HG03575 (cell line): ENCODE results near the gene DHDDS.

Source experiments
- ATAC-seq: cut with Tn5 transposase; IDR thresholded peaks from one replicate; pipeline ENCODE4 v1.9.1; 2021; ENCODE audit not compliant: unreplicated experiment, insufficient number of reproducible peaks, low FRiP score; ENCODE audit errors: extremely low read depth

The DHDDS gene

DNA sequence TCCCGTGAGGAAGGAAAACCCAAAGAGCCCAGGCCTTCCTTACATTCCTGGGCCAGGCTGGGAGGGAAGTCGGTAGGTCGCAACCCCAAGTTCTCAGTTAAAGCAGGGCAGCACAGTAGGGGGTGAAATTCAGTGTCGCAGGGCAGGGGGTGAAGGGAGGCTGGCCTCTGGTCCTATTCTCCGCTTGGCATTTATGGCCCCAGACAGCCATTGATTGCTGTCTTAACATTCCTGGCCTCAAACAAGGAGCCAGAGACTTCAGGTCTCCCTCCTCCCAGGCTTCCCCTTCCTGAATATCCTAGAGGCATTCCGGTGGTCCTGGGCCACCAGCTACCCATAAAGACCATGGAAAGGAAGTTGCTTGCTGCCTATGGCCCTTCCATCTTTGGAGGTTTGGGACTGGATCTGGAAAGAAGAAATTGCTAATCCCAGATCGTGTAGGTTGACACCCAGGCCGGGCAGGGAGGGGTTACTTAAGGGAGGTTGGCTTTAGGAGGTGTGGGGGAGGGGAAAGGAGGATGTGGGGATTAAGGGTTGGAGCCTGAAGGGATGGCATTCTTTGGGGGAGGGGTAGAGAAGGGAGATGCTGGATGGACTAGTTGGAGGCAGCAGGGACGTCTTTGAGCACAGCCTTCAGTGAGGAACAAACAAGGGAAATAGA, 19.8 kb upstream of the DHDDS start:
- ATAC-seq, result no peak

DNA sequence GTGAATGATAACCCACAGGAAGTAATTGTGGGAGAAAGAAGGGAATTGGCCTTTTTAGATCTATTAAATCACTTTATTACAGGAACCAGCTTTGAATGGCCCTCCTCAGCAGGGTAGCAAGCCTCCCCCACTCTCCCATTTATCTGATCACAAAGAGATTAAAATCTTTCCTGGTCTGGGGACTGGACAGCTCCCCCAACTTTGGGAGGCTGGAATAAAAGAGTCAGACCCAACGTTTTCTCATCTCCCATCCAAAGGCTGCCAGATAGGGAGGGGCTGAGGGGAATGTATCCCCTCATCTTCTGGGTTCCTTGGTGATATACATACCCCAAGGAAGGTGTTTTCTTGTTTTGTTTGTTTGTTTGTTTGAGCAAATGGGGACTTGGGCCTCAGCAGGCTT, 19.1 kb upstream of the DHDDS start:
- no peak for ATAC-seq

DNA sequence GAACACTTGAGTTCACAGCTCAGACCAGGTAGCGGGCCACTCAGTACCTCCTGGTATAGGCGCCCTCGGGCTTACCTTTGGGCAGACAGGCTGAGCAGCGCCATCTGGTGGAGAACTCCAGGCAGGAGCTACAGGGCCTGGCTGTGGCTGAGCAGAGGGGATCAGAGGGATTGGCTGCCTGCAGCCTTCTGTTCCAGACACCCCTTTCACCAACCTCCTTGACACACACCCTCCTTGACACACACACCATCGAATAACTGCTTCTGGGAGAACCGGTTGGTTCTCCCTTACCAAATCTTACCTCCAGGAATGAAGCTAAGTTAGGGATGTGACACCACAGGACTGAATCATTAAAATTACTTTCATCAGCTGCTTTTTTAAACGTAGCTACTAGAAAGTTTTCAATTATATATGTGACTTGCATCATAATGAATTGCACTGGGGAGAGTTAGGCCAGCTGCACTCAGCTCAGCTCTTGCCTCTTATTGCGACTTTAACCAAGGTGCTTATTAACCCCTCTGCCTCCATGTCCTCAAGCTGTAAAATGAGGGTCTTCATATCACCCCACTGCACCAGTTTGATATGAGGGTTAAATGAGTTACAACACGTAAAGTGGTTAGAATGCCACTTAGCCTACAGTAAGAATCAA, 14.9 kb upstream of the DHDDS start:
- ATAC-seq, result no peak

DNA sequence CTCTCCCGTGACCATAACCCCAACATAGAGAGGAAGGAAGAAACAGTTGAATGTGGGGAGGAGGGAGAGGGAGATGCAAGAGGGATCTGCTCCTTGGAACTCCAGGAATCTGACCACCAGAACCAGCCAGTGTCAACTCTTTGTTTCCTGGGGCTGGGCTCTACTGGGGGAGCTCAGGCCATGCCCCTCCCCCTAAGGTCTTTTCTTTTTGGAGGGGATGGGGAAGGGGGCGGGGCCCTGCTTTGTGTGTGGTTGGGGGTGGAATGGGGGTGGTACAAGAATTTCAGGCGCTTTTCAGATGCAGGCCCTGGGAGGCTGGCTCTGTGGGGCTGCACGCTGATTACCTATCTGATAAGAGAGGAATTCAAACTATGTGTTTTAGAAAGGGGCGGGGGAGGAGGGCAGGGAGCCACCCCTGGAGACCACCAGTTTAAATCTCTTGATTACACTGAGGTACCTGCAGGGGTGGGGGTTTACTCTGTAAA, 13.2 kb upstream of the DHDDS start:
- no peak for ATAC-seq

DNA sequence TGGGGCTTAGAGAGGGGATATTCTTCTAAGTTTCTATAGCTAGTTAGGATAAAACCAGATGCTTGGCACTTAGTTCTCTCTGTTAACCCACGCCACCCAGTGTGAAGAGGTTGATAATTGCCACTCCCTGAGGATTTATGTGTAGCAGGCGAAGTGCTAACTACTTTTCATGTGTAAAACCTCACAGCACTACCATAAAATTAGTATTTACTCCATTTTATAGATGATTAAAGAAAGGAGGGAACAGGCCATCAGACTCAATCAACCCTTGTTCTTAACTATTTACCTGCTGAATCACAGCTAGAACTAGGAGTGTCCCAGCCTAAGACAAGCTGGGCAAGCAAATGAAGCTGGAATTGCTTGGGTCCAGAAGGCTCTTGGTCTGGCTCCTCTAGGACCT, 12.6 kb upstream of the DHDDS start:
- ATAC-seq, result no peak

DNA sequence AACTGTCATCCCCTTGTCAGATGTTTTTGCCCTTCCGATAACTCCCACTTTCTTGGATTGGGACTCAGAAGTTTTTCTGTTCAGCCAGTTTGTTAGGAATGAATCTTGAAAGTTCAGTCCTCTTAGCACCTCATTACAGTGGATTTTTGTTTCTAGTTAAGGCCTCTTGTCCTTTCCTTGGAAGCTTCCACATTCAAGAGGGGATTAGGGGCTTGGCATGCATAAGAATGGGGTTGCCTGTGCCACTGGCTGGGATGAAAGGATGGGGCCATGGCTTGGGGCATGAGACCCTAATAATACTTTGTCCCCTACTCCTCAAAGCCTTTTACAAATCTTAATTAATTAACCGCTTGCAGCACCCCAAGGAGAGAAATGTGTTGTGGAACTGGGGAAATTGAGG, 2.4 kb upstream of the DHDDS start:
- no peak for ATAC-seq

DNA sequence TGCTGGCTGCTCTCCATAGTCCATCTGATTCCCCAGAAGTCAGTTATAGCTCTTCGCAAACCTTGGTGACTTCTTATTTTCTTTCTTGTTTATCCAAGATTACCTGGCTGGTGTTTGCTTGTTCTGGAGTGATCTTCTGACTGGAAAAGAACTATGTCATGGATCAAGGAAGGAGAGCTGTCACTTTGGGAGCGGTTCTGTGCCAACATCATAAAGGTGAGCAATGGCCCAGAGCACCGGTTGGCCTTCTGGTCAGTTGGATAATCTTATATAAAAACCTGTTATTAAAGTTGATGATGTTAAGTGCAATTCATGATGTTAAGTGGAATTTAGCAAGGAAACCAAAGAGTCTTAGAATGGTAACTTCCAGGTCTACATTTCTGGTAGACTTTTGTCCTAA, 672 bp downstream of the DHDDS start:
- ATAC-seq, result no peak

DNA sequence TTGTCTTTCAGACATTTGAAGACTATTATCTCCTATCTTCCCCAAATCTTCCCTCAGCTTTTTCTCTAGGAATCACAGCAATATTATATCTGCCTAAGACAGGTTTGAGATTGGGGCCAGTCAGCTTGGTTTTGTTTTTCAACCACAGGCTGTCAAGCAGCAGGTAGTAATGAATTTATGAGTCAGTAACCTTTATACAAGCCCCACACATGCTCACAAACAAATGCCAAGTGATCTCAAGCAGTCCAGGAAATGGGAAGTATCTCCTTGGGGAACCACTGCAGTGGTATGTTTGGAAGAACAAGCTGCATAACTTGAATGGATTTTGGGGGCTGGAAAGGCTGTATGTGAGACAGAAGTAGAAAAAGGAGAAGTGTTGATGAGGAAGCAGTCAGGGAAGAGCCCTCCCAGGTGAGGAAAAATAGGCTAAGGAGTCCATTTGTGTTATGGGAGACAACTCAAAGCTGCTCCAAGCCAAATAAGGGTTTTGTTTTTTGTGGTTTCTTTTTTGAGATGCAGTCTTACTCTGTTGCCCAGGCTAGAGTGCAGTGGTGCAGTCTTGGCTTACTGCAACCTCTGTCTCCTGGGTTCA, 2.1 kb downstream of the DHDDS start:
- ATAC-seq, result no peak

DNA sequence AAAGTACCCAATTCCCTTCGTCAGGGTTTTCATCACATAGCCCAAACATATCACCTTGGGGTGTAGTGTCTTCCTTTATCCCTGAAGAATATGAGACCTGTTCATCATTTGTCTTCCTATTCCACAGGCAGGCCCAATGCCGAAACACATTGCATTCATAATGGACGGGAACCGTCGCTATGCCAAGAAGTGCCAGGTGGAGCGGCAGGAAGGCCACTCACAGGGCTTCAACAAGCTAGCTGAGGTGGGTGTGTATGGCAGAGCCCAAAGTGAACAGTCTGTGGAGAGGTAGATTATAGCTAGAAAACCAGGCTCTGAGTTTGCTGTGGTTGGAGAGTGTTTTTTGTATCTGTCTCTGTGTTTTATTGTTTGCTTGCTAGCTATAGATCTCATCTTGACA, 5.9 kb downstream of the DHDDS start:
- no peak for ATAC-seq

DNA sequence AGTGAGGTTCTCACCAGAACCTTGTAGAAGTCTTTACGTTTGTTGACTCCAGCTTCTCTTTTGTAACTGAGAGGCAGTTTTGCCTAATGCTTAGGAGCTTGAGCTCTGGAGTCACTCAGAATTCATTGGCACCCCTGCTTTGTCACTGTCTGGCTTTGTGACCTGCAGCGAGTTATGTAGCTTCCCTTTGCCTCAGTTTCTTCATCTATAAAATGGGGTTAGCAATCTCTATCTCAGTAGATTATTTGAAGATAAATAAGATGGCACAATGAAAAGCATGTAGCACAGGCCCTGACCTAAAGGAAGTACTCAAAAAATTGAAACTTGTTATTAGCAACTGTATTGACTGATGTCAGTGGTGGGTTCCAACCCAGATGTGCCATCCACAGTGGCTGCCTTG, 8.1 kb downstream of the DHDDS start:
- no peak for ATAC-seq

DNA sequence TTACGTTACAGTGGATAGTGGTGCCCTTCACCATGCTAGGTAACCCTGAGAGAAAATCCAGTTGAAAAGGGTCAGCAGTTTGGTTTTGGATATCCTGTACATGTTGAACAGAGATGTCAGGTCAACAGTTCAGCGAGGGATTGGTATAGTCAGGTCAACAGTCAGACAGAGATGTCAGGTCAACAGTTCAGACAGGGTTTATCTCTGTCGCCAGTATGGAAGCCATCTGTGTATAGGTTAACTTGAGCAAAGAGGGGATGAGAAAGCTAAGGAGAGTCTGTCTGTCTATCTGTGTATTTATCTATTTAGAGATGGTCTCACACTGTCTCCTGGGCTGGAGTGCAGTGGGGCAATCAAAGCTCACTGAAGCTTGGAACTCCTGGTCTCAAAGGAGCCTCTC, 17.7 kb downstream of the DHDDS start:
- ATAC-seq, result no peak

DNA sequence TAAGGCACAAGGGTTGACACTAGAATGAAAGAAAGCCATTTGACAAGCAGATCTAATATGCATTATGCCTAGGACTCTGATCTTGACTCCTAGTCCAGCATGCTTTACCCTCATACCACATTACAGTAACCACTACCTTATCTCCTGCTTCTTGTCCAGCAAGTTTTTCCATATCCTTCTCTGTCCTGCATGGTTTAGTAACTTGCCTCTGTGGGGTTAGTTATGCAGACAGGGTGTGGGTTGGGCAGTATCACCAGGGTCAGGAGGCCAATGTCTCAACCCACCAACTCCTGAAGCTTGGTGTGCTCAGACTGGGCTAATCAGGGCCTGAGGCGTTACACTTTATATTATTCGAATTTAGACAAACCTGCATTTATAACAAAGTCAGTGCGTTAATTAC, 18.8 kb downstream of the DHDDS start:
- ATAC-seq, result no peak

DNA sequence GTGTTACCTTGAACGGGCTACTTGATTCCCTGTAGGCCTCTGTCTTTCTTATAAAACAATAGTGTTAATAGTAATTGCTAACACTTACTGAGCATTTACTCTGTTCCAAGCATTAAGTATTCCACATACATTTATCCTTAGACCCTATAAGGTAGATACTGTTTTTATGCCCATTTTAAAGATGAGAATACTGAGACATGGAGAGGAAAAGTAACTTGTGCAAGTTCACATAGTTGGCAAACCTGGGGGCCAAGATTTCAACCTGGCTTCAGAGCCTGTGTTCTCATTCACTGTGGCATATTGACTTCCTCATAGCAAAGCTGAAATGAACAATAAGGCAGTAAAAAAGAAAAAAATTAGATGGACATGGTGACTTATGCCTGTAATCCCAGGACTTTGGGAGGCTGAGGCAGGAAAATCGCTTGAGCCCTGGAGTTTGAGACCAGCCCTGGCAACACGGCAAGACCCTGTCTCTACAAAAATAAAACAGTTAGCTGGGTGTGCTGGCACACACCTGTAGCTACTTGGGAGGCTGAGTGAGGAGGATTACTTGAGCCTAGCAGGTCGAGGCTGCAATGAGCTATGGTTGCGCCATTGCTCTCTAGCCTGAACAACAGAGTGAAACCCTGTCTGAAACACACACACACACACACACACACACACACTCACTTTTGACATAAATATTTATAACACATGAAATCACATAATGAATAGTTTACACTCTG, 20.5 kb downstream of the DHDDS start:
- no peak for ATAC-seq

DNA sequence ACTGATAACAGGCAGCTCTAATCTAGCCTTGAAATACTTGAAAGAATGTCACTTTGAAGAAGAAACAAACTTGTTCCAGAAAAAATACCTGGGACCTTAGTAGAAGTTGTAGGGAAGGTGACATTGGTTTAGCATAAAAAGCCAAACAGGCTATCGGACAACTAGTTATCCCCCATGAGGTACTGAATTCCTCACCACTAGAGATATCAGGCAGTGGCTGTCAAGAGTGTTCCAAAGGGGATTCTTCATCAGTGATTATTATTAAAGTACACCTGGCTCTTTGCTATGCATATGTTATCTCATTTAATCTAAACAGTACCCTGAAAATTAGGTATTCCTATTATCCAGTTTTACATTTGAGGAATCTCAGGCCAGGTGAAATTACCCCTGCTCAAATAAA, 27.0 kb downstream of the DHDDS start:
- no peak for ATAC-seq

DNA sequence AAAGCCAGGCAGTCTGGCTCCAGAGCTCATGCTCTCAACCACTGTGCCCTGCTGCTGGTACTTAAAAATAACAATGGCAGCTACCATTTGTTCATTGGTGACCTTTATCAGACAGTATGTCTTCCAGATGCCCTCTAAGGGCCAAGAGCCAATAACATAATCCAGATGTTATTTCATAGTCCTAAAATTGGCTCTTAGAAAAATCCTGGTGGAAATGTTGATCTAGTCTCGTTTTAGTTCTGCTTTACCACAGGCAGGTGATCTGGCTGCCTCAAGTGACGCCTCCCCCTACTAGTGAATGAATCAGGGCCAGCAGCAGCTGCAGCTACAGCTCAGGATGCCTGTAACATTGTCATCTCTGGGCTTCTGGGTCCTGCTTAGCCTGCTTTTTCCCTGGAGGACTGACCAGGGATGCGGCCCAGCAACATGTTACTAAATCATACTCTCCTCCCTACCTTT, 27.5 kb downstream of the DHDDS start:
- no peak for ATAC-seq

DNA sequence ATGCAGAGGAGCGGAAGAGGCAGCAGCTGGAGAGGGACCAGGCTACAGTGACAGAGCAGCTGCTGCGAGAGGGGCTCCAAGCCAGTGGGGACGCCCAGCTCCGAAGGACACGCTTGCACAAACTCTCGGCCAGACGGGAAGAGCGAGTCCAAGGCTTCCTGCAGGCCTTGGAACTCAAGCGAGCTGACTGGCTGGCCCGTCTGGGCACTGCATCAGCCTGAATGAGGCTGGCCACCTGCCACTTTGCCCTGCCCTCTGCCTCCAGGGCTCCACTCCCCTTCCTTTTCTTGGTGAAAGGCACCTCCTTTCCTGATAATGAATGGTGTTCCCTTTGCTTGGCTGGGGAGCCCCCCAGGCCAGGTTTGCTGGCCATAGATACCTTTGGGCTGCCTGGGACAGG, 36.8 kb downstream of the DHDDS start:
- ATAC-seq, result no peak

DNA sequence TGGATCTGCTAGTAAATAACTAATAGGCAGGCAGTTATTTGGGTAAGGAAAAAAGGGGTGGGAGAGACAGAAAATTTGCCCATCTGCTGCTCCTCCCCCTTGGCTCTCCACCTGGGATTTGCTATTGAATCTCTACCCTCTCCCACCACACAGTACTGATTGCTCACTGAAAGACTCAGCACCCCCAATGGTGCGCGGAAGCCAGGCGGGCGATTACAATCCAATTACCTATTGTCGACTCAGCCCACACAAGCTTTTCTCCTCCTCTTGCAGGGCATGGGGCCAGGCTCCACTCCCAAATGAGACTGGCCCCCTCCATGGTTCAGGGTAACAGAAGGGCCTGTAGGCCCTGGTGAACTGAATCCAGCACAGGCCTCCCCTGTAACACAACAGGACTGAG, 37.4 kb downstream of the DHDDS start:
- ATAC-seq, result no peak

DNA sequence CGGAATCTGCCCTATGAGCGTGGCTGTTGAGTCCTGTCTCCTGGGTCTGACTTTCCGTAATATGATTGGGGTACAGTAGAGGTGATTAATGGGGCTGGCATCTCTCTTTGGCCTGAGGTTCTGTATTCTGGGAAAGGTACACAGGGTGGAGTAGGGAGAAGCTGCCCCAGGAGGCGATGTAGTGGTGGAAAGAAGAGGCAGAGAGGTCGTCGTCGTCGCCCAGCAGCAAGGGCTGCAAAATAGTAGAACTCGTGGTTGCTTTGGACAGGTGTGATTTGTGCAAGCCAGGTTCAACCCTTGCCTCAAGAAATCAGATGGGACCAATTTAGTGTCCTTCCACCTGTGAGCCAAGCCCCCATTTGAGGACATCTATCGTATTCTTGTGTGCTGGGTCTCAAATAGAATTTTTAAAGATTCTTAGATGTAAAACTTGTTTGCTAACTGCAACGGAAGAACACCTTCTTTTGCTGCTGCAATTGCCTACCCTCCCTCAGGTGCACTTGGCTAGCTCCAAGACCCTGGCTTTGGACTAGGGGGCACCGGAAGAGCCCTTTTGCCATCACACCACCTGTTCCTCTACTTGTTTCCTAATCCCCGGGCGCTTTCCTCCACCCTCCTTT, 38.9 kb downstream of the DHDDS start:
- ATAC-seq, result no peak

DNA sequence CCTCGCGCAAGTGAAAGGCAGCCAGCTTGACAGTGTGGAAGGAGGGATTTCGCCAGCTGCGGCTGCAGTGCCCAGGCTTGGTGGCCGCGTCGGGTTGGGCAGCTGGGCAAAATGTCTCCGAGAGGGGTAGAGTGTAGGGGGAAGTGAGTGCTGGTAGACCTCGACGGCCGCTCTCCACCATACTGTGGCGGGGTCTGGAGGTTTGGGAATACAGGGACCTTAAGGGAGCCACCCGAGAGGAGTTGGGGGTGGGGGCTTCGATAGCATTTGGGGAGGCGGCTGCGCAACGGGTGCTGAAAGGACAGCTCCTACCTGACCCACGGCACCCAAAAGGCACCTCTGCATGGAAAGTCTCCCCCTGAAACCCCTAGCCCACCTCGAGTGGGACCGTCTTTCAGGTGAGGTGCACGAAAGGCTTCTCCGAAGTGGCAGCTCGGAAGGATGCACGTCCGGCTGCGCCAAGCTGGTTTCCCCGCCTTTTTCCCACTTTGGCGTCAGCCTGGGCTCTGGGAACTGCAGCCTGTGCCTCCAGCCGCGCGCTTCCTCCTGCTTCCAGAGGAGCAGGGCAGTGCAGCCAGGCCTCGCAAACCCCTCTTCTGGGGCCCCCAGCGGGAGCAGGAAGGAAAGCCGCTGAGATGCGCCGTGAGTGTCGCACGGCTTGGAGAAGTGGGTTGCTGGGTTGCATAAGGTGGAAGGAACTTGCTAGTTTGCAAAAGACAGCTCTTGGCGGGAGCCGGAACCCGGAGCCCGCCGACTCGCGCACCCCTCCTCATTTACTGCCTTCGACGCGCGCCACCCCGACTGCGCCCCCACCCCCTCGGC, 39.6 kb downstream of the DHDDS start:
- no peak for ATAC-seq
